H1 (cell line): ENCODE measurements around the gene USH2A. TPM values are rescaled to one million over a fixed set of nuclear protein-coding genes. Genes with fewer than 3 reads are reported as not detected.

Experiments
- CHD2 ChIP-seq: IDR thresholded peaks from 2 replicates; pipeline ENCODE4 v1.6.1; 2012; ENCODE audit warnings: low read length, improper control_type of control experiment
- CHD7 ChIP-seq: fragments of 300-600 bp; sonication (generic); IDR thresholded peaks from 2 replicates; pipeline ENCODE4 v1.7.1; 2012; ENCODE audit warnings: low read length, moderate library complexity, mild to moderate bottlenecking, inconsistent platforms; ENCODE audit not compliant: insufficient replicate concordance
- CTBP2 ChIP-seq: IDR thresholded peaks from 2 replicates; pipeline ENCODE4 v1.7.0; 2011; ENCODE audit warnings: borderline replicate concordance, mild to moderate bottlenecking, moderate library complexity, mixed read lengths, low read length; ENCODE audit not compliant: insufficient read depth, insufficient read length
- E2F6 ChIP-seq: IDR thresholded peaks from 2 replicates; pipeline ENCODE4 v1.6.1; 2012; ENCODE audit warnings: inconsistent platforms
- EGR1 ChIP-seq: IDR thresholded peaks from 2 replicates; pipeline ENCODE4 v1.6.1; 2011; ENCODE audit warnings: low read depth, low read length, borderline replicate concordance
- EZH2 ChIP-seq: fragments of 200-600 bp; sonication (generic); IDR thresholded peaks from 2 replicates; pipeline ENCODE4 v1.7.1; 2012; ENCODE audit warnings: low read depth, mild to moderate bottlenecking, moderate library complexity, low read length, inconsistent platforms; ENCODE audit not compliant: severe bottlenecking
- RFX5 ChIP-seq: IDR thresholded peaks from 2 replicates; pipeline ENCODE4 v1.6.1; 2011; ENCODE audit warnings: low read depth, low read length, improper control_type of control experiment, borderline replicate concordance
- SP2 ChIP-seq: IDR thresholded peaks from 2 replicates; pipeline ENCODE4 v1.6.1; 2012; ENCODE audit warnings: mild to moderate bottlenecking, low read length, inconsistent platforms
- polyA plus RNA-seq, 7 experiments: library from polyadenylated mRNA; depleted of rRNA in 3 of 7; stranded (reverse) in 5 of 7; unstranded in 2 of 7; fragments of >200 nt in 5 of 7; fragments of 200-250 nt in 2 of 7; gene quantifications; 1 replicate in 5 of 7; 2 replicates in 1 of 7; 4 replicates in 1 of 7; pipeline versions ENCODE4 v1.2.1 to v1.2.3, GENCODE V29; 2011 to 2013; ENCODE audit warnings: missing spikeins in 2 of 7, mixed read lengths in 2 of 7
- total RNA-seq: library from RNA; stranded (reverse); fragmentation: NEBNext Ultra II Directional; extraction: Animal tissue kit (Norgen Biotek cat#: 25700); gene quantifications from 2 replicates; pipeline ENCODE4 v1.2.1, GENCODE V29; 2021
- TF ChIP-seq, protein P1 (sequence below): IDR thresholded peaks from 2 replicates; pipeline ENCODE4 v1.6.1; 2012; ENCODE audit warnings: low read length, inconsistent platforms

Gene USH2A
- total and polyA plus RNA-seq, 2 of the 8 experiments (the other 6 are each of a cell fraction or from before 2014, with no cell fraction given): 0.02 to 0.17 TPM

DNA sequence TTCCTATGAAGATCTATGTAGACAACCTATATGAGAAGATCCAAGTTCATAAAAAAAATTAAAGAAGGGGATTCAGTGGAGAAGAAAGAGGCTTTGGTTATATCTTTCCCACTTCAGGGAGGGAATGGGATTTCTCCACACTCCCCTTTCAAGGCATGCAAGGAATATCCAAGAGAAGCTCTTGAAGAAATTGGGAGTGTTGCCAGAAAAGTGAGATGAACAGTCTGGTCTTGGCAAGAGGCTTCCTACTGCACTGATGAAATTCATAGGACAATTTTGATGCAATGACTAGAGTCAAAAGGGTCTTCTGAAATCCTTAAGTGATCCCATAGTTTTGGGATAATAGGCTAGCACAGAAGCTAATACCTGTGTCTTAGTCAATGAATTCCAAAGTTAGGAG is 703.1 kb downstream of the USH2A start (continued):
- TF ChIP-seq CHD7 (no peak), EGR1 (no peak), CHD2 (no peak), E2F6 (no peak), EZH2 (no peak), SP2 (no peak), CTBP2 (no peak), RFX5 (no peak)
- TF ChIP-seq, protein P1, sequence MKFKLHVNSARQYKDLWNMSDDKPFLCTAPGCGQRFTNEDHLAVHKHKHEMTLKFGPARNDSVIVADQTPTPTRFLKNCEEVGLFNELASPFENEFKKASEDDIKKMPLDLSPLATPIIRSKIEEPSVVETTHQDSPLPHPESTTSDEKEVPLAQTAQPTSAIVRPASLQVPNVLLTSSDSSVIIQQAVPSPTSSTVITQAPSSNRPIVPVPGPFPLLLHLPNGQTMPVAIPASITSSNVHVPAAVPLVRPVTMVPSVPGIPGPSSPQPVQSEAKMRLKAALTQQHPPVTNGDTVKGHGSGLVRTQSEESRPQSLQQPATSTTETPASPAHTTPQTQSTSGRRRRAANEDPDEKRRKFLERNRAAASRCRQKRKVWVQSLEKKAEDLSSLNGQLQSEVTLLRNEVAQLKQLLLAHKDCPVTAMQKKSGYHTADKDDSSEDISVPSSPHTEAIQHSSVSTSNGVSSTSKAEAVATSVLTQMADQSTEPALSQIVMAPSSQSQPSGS: no peak
